Fibroblast of upper back skin (primary cell): ENCODE measurements around the gene OPTC.
A peak's percentile ranks its signal among the peaks of the same experiment; 100 is the strongest.
"Not testable (repeated sequence)": the region's sequence is repeated elsewhere in the genome, so short reads cannot be mapped to it uniquely, and the experiment has no call there.

Experiments used
- DNase-seq: peaks from one replicate; pipeline ENCODE4 v3.0.0-alpha.2; 2013

Gene OPTC, protein sequence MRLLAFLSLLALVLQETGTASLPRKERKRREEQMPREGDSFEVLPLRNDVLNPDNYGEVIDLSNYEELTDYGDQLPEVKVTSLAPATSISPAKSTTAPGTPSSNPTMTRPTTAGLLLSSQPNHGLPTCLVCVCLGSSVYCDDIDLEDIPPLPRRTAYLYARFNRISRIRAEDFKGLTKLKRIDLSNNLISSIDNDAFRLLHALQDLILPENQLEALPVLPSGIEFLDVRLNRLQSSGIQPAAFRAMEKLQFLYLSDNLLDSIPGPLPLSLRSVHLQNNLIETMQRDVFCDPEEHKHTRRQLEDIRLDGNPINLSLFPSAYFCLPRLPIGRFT

DNA sequence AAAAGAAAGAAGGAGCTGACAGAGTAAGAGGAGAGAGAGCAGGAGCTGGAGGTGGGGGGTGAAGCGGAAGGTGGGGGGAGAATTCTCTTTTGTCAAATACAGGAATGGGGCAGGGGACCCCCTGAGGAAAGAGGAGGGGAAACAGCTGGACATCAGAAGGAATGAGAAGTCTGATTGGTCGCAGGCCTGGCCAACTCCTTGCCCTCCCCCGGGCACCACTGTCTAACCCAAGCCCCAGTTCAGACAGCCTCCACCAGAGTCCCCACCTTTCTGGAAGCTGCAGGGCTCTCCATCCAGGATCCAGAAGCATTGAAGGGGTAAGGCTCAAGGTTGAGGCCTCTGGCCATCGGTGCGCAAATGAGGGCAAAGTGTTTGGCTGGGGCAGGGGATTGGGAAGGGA is at the start of gene OPTC:
Gene OPTC, plus strand, starts transcription at position 253 of the 400 bp plus-strand sequence. CDS start 1,853 bp downstream, outside the sequence.
- no peak for DNase-seq

DNA sequence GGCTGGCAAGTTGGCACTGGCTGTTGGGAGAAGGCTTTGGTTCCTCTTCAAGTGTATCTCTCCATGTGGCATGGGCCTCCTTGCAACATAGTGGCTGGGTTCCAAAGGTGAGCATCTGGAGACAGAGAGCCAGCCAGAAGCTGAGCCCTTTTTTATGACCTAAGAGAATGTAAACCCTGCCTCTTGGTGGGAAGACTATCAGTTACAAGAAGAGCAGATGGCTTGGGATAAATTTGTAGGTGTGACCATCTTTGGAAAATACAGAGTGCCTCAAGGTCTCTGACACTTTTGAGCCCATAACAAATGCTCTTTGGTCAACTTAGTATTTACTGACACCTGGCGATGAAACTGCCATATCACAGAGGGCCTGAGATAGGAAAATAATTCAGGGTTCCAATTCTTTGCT is 49.8 kb upstream of the OPTC start:
- no peak for DNase-seq

DNA sequence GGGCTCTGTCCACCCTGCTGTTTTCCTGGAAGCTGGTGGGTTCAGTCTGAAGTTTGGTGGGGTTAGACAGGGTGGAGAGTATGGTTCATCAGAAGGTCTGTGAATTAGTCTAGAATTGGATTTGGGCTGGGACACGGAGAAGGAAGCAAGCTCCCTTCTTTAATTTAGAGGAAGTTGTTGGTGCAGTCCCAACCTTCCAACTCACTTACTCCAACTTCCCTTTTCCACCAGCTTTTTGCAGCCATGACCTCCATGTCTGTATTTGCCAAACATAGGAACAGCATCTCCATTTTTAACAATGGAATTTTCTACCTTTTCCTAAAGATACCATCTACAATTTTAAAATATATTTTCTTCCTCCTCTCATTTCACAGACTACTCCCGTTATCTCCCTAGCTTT is 46.8 kb upstream of the OPTC start:
- no peak for DNase-seq

DNA sequence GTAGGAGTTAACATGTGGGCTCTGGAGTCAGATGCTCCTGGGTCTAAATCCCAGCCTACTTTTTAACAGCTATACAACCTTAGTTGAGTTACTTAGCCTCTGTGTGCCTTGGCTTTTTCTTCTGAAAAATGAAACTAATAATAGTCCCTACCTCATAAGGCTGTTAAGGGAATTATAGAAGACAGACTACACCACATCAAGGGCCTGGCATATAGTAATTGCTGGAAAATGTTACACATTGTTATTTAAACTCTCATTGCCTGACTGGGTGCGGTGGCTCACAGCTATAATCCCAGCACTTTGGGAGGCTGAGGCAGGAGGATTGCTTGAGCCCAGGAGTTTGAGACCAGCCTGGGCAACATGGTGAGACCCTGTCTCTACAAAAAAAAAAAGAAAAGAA is 46.4 kb upstream of the OPTC start:
- not testable (repeated sequence) for DNase-seq

DNA sequence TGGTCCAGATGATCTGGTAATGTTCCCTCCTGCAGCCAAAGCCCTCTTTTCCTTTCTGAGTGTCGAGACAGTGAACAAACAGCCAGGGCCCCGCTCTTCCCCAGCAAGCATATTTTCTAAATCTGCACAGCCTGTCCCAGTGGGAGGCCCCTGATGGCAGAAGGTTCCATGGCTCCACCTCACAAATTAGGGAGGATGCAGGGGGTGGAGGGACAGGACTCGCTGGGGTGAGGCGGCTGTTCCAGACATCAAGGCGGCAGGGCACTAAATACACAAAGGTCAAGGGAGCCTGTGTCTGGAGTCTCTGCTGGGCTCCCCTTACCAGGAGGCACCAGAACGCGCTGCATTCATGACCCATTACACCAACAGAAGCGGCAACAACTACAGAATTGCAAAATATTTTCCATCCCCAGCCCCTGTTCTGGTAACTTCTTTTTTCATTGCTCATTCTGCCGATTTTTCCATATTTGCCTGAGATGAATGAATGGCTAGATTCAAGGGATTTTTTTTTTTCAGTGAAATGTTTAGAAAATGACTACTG is 45.4 kb upstream of the OPTC start:
- no peak for DNase-seq

DNA sequence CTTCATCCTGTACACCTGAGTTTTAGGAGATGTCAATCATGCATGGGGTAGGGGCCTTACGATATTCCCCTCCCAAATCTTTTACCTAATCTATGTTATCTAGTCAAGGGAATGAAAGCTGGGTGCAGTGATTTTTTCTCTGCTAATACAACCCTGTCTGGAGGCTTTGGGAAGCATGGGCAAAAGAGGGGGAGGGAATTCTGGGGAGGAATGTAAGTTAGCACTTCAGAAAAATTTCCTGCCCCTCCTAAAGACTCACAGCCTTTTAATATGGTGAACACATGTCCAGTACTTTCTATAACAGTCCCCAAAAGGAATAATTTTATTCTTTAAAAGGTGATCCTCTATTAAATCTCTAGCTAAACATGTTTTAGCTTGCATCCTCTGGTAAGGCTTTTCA is 44.0 kb upstream of the OPTC start:
- DNase-seq = peak; percentile 44

DNA sequence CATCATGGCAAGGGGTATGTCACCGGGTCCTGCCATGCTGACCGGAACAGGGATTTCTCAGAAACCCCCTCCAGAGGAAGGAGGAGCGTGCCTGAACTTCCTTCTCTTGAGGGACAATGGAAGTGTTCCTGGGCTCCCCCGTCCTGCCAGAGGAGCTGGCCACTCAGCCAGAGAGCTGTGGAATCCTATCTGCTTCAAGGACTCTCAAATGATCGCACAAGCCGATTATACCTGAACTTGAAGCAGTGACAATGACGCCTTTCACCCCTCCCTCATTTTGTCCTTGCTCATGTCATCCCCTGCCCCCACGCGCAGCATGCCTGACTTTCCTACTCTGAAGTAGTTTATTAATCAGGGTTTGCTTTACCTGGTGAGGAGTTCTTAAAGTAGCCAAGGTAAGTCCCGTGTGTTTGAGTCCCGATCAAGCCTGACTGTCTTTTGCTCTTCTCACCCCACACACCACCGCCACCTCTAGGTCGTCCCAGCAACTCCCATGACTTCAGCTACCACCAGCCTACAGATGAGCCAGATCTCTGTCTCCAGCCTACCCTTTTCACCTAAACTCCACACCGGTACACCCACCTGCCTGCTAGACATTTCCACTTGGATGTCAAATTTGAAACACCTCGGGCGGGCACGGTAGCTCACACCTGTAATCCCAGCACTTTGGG is 43.3 kb upstream of the OPTC start:
- no peak for DNase-seq

DNA sequence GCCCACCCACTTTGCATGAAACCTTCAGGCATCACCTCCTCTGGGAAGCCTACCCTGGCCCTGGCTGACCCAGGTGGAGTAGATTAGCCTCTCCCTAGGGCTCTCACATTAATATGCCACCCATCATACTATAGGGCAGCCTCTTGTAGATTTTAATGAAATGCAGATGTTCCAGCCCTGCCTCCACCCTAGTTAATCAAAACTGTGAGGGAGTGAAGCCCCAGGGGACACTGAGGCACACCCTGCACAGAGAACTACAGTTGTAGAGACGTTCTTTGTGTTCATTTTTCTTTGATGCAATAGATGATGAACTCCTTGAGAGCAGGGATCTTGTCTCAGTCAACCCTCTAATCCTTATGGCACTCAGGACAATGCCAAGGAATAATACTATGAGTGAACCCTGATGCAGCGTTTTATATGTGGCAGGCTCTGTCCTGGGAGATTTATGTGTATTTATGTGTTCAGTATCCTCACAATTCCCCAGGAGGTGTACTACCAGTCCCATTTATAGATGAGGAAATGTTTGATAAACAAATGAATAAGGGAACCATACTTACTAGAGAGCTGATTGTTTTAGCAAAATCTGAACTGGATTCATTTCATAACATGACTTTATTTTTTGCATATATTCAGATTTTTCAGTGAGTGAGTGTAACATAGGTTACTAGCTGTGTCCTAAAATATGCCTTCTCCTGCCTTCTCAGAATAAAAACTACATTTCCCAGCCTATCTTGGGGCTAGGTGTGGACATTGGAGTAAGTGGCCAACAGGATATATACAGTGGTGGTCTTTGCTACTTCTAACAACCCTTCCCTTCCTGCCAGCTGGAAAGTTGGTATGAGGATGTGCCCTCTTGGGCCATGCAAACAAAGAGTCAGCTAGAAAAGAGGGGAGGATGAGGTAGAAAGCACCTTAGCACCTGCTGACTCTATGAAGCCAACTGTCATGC is 41.8 kb upstream of the OPTC start:
- DNase-seq = peak; percentile 20

DNA sequence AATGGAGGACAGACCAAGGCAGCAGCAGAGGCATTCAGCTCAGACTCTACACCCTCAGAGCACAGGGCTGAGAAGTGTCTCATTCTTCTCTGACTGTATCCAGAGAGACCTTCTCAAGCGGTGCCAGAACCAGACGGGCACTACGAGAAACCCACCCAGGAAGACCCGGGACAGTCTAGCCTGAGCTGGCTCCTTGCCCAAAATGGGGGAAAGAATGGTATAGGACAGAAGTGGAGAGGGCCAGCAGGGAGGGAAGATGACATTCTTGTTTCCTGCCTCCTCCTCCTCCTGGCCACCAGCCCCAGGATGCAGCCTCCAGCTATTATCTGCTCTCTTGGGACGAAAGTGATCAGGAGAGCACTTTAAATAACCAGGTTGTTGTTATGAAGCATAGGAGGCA is 40.9 kb upstream of the OPTC start:
- DNase-seq = no peak

DNA sequence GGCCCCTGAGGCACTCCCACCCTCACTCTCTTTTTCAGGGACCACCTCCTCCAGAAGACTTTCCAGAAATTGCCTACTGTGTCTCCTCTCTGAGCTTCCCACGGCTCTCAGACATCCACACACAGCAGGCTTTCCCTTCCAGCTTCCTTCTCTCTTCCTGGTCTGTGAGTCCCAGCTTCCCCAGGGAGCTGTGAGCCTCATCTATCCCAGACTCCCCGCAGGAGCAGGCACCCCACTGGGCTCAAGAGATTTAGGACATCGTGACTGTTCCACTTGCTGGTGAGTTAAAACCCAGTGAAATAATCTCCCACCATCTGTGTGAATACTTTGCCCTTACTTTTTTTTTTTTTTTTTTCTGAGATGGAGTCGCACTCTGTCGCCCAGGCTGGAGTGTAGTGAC is 40.3 kb upstream of the OPTC start:
- DNase-seq = no peak

DNA sequence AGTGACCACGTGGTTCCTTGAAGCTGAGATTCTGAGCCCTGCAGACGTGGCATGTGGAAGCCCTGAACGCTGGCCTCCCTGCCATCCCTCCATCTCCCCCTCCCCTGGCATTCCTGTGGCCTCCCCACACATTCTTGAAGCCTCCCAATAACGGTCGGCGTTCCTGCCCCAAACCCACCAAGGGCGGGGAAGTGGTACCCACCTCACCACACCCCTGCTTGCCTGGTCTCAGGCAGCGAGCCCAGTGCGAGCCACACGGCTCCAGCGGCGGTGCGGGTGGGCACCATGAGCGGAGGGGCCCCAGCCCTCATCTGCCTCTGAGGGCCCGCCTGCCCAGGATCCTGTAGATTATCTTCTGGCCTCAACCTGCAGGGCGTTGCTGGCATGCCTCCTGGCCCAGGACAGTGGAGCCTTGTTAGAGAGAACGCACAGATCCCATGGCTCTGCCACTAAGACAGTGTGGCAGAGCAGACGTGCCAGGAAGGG is 38.9 kb upstream of the OPTC start:
- peak; percentile 68 for DNase-seq

DNA sequence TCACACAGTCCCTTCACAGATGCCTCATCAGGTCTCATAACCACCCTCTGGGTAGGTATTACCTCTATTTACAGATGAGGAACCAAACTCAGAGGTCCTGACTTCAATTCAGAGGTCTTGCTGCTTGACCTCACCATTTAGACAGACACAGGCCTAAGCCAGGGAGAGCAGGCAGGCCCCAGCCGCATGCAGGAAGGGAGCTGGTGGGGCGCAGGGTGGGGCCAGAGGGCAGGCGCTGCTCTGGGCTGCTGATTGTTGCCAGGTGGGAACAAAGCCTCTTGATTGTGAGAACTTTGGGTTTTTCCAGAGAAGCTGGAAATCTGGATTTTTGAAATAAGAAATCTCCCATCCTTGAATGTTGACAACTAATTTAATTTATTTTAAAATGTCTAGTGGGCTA is 38.2 kb upstream of the OPTC start:
- no peak for DNase-seq

DNA sequence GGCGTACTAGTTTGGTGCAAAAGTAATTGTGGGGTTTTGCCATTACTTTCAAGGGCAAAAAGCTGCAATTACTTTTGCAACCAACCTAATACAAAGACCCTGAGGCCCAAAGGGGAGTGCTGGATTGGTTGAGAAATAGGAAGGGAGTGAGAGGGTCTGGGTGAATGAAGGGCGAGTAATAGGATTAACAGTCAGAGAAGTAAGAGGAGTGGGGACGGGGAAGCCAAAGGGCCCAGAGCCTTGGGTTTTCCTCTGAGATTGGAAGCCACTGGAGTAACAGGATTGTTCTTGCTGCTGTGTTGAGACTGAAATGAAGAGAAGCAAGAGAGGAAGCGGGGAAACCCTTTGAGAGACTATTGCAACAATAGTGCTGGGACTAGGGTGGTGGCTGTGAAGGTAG is 37.4 kb upstream of the OPTC start:
- no peak for DNase-seq

DNA sequence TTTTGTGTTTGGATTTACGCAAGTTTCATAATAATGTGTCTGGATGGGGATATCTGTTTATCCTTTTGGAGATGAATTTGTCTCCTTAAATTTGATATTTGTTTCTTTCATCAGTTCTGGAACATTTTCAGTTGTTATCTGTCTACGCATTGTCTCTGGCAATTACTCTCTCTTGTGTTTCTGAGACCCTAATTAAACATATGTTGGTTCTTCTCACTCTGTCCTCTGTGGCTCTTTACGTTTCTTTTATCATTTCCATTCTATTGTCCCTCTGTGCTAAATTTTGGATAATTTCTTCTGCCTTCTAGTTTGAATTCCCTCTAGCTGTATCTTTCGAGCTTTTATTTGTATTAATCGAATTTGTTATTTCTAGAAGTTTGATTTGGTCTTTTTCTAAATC is 35.9 kb upstream of the OPTC start:
- DNase-seq = no peak

DNA sequence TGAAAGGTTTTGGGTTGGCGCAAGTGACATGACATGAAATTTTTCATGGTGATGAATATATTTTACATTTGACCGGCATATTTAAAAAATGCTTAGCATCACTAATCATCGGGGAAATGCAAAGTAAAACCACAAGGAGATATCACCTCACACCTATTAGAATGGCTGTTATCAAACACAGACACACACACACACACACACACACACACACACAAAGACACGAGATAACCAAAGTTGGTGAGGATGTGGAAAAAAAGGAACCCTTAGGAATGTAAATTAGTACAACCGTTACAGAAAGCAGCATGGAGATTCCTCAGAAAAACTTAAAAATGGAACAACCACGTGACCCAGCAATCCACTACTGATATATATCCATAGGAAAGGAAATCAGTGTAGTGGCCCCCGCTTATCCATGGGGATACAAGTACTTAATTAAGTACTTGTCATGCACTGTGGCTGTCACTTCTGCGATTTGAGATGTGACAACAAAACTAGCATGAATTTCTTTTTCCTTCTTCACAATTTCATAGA is 34.2 kb upstream of the OPTC start:
- DNase-seq = no peak

DNA sequence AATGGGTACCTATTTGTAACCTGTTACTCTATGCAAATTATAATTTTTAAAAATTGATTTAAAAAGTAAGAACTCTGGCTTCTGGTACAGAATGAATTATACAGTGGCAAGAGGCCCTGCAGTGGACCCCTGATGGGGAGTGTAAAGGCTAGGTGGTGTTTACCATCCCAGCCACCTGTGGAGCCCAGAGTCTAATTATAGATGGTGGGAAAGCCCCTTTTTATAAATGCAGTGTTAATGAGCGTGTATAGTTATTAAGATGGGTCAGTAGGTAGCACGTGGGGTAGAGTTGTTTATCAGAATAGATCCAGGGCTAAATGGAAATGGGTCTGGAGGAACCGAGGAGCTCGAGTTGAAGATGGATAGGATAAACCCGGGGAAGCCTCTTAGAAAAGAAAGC is 32.2 kb upstream of the OPTC start:
- no peak for DNase-seq

DNA sequence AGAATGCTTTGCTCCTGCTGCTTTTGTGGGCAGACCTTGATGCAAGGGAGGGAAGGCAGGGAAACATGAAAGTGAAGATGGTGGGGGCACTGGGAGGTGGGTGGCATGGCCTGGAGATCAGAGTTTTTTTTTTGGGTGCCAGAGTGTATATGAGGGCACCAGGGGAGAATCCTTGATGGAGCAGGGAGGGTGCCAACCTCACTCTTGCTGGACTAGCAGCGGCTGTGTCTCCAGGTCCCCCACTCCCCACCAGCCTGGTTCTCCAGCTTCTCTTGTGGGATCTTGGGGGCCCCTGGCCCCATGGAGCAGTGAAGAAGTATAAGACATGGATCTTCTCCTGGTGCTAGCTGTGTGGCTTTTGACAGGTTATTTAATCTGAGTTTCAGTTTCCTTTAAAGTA is 31.8 kb upstream of the OPTC start:
- no peak for DNase-seq

DNA sequence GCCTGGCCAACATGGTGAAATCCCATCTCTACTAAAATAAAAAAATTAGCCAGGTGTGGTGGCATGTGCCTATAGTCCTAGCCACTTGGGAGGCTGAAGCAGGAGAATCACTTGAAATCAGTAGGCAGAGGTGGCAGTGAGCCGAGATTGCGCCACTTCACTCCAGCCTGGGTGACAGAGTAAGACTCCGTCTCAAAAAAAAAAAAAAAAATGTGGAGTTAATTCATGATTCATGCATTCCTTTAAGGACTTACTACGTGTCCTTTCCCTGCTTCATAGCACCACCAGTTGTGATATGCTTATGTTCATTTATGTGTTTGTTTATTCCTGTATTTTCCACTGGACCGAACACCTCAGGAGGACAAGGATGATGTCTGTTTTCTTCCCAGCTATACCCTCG is 31.1 kb upstream of the OPTC start:
- peak; percentile 83 for DNase-seq

DNA sequence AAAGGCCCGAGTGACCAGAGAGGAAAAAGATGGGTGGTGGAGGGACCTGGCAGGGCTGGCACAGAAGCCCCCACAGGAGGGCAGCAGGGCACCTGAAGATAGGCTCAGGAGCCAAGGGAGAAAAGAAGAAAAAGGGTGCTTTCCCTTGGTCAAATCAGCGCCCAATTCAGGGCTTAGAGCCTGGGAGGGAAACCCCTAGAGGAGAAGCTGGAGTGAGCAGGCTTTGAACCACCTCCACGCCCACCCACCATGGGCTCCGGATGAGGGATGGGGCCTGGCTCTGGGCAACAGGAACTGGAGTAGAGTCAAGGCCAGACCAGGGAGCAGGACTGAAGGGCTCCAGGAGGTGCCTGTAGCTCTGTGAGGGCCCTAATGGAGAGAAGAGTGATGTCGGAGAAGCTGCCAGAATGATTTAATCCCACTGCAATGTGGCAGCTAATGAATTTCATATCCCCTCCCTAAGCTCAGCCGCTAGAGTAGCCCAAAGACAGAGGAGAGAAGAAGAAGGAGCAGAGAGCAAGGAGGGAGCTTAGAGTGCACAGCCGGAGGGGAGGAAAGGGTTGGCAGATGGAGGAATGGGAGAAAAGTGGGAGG is 30.4 kb upstream of the OPTC start:
- DNase-seq = peak; percentile 86

DNA sequence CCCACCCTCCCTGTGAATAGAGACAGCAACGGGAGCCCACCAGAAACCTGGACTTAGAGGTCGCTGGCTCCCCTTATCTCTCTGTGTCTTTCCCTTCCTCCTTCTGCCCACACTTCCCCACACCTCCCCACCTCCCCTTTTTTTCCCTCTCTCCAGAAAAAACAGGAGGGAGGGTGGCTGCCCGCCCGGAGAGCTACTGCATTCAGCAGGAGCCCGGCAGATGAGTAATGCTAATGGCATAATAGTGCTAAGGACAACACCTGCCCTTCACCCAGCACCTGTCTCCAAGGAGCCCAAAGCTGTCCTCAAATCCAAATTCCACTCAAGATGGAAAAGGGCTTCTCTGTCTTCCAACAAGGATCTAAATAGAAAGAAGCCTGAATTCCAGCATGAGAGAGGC is 29.7 kb upstream of the OPTC start:
- peak; percentile 50 for DNase-seq

DNA sequence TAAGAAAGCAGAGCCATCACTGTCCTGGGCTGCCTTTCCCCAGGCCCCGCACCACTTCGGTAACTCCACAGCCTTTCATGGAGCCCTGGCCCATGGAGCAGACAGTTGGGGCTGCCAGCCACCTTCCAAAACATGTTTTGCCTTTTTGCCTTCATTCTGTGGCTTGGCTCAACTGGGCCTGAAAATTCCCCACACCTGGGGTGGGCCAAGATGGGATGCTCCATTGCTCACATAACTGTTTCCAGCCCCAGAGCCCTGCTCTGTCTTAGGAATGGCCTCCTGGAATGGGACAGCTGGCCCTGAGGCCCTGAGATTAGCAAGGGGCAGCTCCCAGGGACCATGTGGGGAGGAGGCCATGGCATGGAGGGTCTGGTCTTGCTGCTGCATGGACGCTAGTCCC is 29.2 kb upstream of the OPTC start:
- DNase-seq = no peak

DNA sequence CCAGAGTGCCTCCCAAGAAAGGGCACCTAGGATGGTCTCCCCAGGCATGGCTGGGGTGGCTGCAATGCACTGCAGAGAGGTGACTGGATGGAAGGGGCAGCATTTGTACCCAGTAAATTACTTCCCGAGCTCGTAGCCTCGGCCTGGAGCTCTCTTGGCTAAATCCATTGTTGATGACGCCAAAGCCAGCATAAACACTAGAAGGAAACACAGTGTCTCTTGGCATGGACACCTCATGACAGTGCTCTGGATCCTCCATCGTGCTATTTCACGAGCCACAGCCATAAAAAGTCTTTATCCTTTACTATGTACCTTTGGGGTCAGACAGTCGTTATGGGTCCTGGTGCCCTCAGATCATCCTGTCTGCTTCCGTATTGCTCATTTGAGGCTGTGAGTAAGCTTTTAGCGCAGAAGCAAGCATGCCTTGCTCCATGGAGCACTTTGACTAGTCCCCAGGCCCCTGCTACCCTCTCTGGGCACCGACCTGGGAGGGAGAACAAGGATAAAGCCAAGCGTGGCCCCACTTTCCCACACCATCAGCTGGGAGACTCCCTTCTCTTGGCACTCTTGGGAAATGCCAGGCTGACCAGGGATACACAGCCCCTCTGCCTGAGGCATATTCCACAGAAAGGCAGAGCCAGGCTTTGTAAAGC is 28.7 kb upstream of the OPTC start:
- no peak for DNase-seq
